ENCODE measurements around the gene SLC9A9.

Gene SLC9A9

GRCh38 chr3:143496191-143496590 lies 352.1 kb downstream of the SLC9A9 start:
- DNase-seq, result no peak

- DNase-seq, result no peak
Observed at GRCh38 chr3:143495527-143495926, 352.7 kb downstream of the SLC9A9 start.

- DNase-seq, result no peak
Observed at GRCh38 chr3:143486611-143487010, 361.7 kb downstream of the SLC9A9 start.

GRCh38 chr3:143484846-143485512 lies 363.3 kb downstream of the SLC9A9 start:
- peak; percentile 28 for DNase-seq

GRCh38 chr3:143483214-143483613 lies 365.1 kb downstream of the SLC9A9 start:
- peak; percentile 3 for DNase-seq

GRCh38 chr3:143482106-143483088 lies 365.9 kb downstream of the SLC9A9 start:
- DNase-seq, result peak; percentile 39

GRCh38 chr3:143480344-143480743 lies 367.9 kb downstream of the SLC9A9 start:
- peak; percentile 73 for DNase-seq

- no peak for DNase-seq
Observed at GRCh38 chr3:143479727-143480126, 368.5 kb downstream of the SLC9A9 start.

- no peak for DNase-seq
Observed at GRCh38 chr3:143478115-143478693, 370.1 kb downstream of the SLC9A9 start.

- peak; percentile 6 for DNase-seq
Observed at GRCh38 chr3:143476965-143477640, 371.2 kb downstream of the SLC9A9 start.

GRCh38 chr3:143475981-143476380 lies 372.3 kb downstream of the SLC9A9 start:
- no peak for DNase-seq

- DNase-seq, result no peak
Observed at GRCh38 chr3:143472731-143473523, 375.3 kb downstream of the SLC9A9 start.

GRCh38 chr3:143471705-143472104 lies 376.6 kb downstream of the SLC9A9 start:
- no peak for DNase-seq

- no peak for DNase-seq
Observed at GRCh38 chr3:143469159-143469558, 379.1 kb downstream of the SLC9A9 start.

- DNase-seq, result no peak
Observed at GRCh38 chr3:143465666-143466065, 382.6 kb downstream of the SLC9A9 start.

- DNase-seq, result peak; percentile 11
Observed at GRCh38 chr3:143464850-143465249, 383.4 kb downstream of the SLC9A9 start.

GRCh38 chr3:143455480-143455879 lies 392.8 kb downstream of the SLC9A9 start:
- no peak for DNase-seq

- DNase-seq, result no peak
Observed at GRCh38 chr3:143450632-143451031, 397.6 kb downstream of the SLC9A9 start.

- no peak for DNase-seq
Observed at GRCh38 chr3:143447491-143447890, 400.8 kb downstream of the SLC9A9 start.

GRCh38 chr3:143445118-143445517 lies 403.1 kb downstream of the SLC9A9 start:
- DNase-seq, result peak; percentile 40

GRCh38 chr3:143443851-143444331 lies 404.4 kb downstream of the SLC9A9 start:
- peak; percentile 94 for DNase-seq
